ENCODE measurements around the gene PRPF6.

- TF ChIP-seq CTCF (CRISPR knock-in tag; IDR thresholded peaks at IDR 0.05) (no peak), IRF9 (CRISPR knock-in tag; IDR thresholded peaks at IDR 0.05; ENCODE audit: borderline replicate concordance) (no peak), ZNF263 (CRISPR knock-in tag; IDR thresholded peaks at IDR 0.05) (no peak), GLI4 (CRISPR knock-in tag; IDR thresholded peaks at IDR 0.05; ENCODE audit: borderline replicate concordance) (no peak), NFAT5 (CRISPR knock-in tag; IDR thresholded peaks at IDR 0.05) (no peak)
Observed at GRCh38 chr20:63945031-63945658, 35.8 kb upstream of the PRPF6 start.

Measured in HepG2 (cell line).